SK-N-SH treated with all-trans-retinoic acid at 6 μM for 48 hours (cell line): ENCODE measurements around the gene PEX11G.

Experiments used
- ARNTL ChIP-seq: fragments of 450-650 bp; formaldehyde crosslinking; IDR thresholded peaks from 2 replicates; pipeline ENCODE4 v1.5.0; 2020; ENCODE audit warnings: low read depth, mild to moderate bottlenecking, moderate library complexity, borderline replicate concordance
- PATZ1 ChIP-seq: fragments of 250-450 bp; sonication (Bioruptor Pico); IDR thresholded peaks from 2 replicates; pipeline ENCODE4 v1.8.0; 2020; ENCODE audit warnings: mild to moderate bottlenecking, moderate library complexity, borderline replicate concordance
- ZFP3 ChIP-seq: fragments of 250-450 bp; sonication (Bioruptor Pico); IDR thresholded peaks from 2 replicates; pipeline ENCODE4 v1.5.0; 2020; ENCODE audit warnings: mild to moderate bottlenecking, moderate library complexity

GRCh38 chr19:7497292-7497691 lies 8.5 kb upstream of the PEX11G start:
- no peak for TF ChIP-seq ZFP3 (CRISPR knock-in tag)
- no peak for TF ChIP-seq ARNTL (CRISPR knock-in tag)
- TF ChIP-seq PATZ1 (CRISPR knock-in tag) = no peak
